ENCODE measurements around the gene TSPO.

The TSPO gene

GRCh38 chr22:43160497-43161126 is 9.3 kb downstream of the TSPO start:
- DNase-seq = no peak

DNA sequence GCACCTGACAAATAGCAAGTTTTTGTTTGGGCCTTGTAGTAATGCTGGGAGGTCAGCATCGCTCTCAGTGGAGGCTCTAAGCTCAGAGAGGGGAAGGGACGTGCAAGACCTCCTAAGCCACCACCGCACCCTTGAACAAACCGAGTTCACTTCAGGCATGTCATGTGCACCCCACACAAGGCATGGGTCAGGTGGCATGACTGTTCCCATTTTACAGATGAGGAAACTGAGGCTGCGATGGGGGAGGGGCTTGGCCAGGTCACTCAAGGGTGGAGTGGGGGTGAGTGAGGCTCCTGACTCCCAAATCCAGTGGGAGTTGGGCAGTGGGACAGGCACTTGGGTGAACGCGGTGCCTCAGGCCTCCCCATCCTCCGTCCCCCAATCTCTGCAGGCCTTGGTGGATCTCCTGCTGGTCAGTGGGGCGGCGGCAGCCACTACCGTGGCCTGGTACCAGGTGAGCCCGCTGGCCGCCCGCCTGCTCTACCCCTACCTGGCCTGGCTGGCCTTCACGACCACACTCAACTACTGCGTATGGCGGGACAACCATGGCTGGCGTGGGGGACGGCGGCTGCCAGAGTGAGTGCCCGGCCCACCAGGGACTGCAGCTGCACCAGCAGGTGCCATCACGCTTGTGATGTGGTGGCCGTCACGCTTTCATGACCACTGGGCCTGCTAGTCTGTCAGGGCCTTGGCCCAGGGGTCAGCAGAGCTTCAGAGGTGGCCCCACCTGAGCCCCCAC is 11.2 kb downstream of the TSPO start:
- DNase-seq = no peak

- no peak for DNase-seq
Measured at GRCh38 chr22:43163241-43163795, 12.0 kb downstream of the TSPO start.

DNA sequence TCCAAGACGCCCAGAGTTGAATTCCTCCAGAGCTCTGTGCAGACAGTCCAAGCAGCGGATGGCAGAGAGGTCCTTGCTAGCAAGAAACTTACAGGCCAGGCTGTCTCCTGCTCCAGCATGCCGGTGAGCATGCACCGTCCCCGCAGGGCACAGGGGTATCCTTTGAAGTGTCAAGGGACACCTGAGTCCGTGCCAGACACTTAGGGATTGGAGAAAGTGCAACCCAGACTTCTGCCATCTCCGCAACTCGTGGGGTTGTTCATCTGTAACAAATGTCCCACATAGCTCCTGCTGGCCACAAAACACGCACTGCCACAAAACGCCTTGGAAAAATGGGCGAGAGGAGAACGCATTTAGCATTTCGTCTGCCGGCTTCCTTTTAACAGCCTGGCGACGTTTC is 13.3 kb downstream of the TSPO start:
- no peak for DNase-seq

- no peak for DNase-seq
Measured at GRCh38 chr22:43166132-43166930, 15.0 kb downstream of the TSPO start.

DNA sequence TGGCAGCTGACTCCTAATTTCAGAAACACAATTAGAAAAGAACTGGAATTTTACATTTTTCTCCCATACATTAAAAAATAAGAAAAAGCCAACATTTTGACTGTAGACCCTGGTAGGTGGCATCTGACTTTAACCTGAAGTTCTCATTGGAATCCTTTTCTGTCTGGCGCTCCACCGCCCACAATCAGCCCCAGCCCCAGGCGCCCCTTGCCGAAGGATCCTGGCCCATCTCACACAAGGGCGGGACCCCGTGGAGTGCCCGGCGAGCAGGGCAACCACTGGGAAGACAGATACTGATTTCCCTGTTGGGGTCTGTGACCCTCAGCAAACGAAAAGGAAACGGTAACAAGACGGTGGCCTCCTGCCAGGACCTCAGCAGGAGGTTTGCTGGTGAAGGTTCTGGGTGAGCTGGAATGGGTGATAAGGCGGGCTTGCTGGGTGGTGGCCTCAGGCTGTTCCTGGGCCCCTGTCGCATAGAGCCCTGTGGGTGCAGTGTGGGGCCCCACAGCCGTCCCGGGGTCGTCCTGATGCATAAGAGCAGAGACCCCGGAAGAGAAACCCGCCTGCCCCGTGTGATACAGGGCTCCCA is 15.7 kb downstream of the TSPO start:
- no peak for DNase-seq

DNA sequence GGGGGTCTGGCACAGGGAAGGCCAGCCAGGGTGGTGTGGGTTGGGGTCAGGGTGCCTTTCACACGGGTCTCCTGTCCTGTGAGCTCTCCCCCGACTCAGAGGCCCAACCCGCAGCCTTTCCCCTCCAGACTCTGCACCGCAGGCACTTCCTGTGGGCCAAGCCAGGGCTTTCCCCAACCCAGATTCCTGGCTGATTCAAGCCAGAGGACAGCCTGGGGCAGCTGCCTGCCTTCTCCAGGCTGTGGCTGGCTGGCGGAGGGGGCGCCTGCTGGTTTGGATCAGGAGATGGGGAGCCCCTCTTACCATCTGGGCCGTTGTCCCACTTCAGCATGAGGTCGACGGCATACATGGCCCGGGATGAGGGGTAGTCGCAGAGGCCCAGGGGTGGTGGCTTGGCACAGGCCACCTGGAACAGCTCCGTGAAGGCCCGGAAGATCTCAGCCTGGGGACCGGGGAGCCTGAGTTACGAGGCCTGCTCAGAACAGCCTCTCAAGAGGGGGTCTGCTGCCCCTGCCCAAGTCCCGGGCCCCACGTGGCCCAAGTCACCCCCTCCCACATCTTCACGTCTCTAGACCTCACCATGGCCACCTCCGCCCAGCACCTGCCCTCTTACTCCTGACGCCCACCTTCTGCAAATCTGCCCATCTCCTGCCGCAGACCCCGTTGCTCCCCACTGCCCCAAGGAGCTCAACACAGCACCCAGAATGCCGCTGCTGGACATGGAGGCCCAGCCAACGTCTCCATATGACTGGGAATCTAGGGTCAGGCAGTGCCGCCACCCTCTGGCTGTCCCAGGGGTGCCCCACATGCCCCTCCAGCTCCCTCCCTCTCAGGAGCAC is 17.3 kb downstream of the TSPO start:
- DNase-seq = no peak

DNA sequence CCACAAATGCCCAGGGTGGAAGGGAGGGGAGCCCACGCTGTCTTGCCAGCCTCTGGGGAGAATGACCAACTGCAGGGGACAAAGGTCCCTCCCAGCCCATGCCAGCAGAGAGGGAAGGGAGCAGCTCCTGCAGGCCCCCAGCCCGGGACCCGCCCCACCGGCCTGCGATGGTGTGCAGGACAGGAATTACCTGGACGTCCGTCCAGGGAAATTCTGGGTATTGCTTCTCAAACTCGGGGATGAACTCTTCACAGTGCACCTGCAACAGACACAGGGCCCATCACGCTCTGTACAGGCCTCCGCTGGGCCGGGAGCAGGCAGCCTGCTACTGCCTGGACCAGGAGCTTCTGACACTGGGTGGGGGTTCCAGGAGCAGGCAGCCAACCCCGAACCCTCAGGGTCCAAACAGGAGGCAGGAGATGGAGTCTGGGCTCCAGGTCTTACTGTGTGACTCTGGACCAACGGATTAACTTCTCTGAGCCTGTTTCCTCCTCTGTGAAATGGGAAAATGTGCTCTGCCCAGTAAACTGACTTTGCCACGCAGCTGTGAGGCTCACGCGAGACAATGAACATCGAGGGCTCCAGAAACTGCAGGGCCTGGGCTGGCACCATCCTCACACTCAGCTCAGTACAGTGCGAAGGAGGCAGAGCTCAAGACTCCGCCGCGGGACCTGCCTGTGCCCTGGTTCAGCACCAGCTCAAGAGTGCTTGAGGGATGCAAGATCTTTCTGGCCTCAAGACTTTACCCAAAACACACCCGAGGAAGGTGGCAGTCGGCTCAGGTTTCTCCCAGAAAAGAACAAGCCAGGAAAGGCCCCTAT is 18.2 kb downstream of the TSPO start:
- DNase-seq = no peak

DNA sequence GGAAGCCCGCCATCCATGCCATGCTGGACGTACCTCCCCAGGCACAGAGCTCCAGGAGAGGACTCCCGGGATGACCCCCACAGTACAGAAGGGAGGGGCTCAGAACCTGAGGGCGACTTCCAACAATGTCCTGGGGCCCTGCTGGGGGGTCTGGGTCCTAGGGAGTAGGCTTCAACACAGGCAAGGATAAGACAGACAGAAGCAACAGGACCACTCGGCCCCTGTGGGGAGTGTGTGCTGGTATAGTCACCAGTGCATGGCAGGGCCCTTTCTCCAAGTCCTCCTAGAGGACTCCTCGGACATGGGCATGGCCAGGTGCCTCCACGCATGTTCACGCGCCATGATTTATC is 18.7 kb downstream of the TSPO start:
- DNase-seq = no peak

GRCh38 chr22:43171019-43171491 is 19.7 kb downstream of the TSPO start:
- no peak for DNase-seq

DNA sequence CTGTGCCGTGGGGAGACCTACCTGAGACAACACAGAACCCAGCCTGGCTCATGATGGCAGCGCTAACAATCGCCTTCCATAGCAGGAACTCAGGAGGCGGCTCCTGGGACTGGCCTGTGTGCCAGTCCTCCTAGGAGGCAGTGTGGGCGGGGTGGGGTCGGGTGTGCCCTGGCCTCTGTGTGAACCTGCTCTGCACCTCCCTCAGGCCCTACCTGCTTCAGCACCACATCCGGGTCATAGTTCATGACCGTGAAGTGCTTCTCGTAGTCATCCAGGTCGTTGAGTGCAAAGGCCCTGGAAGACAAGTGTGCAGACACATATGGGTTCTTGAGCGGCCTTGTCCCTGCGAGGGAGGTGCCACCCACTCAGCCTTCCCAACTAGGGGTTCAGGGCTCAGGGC is 20.2 kb downstream of the TSPO start:
- no peak for DNase-seq

- no peak for DNase-seq
Measured at GRCh38 chr22:43172191-43172590, 20.8 kb downstream of the TSPO start.

DNA sequence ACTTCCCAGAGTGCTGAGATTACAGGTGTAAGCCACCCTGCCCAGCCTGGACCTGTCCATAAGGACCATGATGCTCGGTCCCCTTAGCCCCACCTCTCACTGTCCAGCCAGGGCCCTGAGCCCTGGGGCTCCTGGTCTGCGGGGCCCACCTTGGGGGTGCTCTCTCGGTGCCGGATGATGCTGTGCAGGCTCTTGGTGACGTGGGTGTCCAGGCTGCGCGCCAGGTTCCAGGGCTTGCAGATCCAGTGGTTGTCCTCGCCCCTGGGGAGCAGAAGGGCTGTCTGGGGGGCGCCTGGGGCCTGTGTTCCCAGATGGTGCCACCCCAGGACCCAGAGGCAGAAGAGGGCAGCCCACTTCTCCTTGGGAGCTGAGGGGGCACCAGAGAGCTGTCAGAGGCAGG is 22.2 kb downstream of the TSPO start:
- DNase-seq = no peak

GRCh38 chr22:43173976-43174720 is 22.8 kb downstream of the TSPO start:
- DNase-seq = no peak

DNA sequence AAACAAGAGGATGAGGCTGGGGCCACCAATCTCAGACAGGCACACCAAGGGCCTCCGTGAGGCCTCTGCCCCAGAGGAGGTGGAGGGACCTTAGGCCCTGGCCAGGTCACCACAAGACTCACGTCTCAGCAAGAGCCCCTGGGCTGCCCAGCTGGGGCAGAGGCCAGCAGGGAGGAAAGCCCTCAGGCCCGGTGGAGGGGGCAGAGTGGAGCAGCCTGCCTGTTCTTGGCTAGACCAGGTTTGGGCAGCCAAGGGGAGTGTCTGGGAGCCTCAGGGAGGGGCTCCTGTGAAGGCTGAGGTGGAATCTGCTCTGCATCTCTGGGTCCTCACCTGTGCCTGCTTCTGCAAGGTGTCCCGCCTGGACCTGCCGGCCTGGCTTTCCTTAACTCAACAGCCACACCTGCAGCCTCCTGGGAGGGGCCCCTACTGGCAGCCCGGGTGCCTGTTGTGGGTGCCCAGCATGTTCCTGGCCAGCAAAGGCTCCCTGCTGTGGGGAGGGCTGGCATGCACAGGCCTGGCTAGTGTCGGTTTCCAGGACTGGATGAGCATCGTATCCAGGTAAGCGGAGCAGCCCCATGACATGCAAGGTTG is 23.7 kb downstream of the TSPO start:
- no peak for DNase-seq

DNA sequence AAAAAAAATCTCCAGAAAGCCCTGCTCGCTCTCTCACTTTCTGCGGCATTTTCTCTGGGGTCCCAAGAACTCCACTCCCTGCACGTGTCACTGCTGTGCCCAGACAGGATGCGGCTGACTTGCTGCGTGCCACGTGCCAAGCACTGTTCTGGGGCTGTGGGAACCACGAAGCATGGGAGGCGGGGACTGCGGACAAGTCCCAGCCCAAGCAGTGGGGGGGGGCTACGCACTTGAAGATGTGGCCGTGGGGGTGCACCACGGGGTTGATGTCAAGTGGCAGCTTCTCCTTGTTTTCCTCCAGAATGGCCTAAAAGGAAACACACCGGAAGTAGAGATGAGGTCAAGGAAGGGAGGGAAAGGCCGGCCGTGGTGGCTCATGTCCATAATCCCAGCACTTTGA is 24.7 kb downstream of the TSPO start:
- no peak for DNase-seq

GRCh38 chr22:43177479-43177878 is 26.1 kb downstream of the TSPO start:
- no peak for DNase-seq

DNA sequence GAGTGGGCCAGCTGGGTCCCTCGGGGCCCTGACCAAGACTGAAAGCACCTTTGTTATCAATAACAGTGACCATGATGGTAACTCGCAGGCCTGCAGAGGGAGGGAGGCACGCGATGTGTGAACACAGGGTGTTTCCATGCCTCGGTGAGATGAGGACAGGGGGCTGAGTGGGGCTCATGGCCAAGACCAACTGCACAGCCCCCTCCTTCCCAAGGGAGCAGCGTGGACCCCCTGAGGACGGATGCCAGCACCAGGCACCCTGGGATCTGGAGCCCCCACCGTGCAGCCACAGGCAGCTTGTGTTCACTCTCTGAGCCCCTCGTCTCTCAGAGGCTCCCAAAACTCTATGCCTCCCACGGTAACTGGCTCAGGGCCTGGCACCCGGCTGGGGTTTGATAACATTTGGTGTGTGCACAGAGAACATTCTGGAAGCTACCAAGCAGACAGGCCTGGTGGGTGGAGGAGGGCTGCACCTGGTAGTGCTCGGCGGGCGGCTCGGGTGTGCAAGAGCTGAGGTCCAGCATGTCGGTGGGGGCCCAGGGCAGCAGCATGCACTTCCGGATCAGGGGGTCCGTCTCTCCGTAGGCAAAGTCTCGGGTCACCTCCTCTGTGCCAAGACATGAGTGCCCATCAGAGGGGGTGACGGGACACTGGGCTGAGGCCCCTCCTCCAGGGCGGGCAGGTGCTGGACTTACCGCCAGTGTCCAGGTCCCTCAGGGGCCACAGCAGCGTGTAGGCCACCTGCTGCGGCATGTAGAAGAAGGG is 28.0 kb downstream of the TSPO start:
- DNase-seq = no peak

DNA sequence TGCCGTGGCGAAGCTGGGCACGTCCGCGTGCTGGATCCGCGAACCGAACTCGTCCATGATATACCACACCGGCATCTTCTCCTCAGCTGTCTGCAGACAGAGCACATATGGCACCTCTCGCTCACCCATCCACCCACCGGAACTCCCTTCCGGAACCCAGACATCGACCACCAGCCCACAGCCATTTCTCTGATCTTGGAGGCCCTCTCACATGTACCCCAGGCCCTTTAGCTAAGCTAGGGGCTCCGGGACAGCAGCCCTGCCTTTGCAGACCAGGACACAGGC is 28.5 kb downstream of the TSPO start:
- DNase-seq = no peak

DNA sequence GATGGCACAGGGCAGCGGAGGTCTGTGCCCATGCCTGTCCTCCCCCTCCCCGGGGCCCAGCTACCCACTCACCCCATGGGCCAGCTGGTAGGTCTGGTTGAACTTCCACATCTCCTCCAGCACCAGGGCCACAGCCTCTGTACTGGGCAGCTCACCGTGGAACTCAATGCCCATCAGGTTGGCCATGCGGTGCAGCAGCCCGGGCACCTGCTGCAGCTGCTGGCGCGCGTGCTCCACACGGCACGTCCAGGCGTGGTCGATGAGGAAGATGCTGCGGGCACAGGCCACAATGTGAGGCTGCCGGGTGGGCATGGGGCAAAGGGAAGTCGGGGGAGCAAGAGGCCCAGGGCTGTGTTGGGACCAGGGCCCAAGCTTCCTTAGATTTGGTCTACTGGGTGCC is 29.3 kb downstream of the TSPO start:
- no peak for DNase-seq

Data from hippocampal formation (tissue), 2 donors.